HepG2 (cell line): ENCODE results near the gene DUSP22. TPM values are rescaled to one million over a fixed set of nuclear protein-coding genes. Genes with fewer than 3 reads are reported as not detected.

Source experiments
- ATAC-seq: fragments of 200-7000 bp; cut with Tn5 transposase; 3 replicates; pipeline ENCODE4 v1.9.1; 2020; ENCODE audit warnings: mild to moderate bottlenecking, moderate library complexity
- BruUV-seq: library from RNA; stranded (reverse); fragments of 400-500 nt; replicated peaks from 2 replicates; lab custom pipeline; 2021; lab: Mats Ljungman, UMichigan
- CTCF ChIA-PET: fragments of 300-600 bp; formaldehyde crosslinking; extraction: SDS; loops from one replicate; lab custom pipeline; 2021; ENCODE audit warnings: low total read pairs, inconsistent platforms, low intra/inter-chr PET ratio; lab: Yijun Ruan, JAX
- POLR2A ChIA-PET: fragments of 350-600 bp; sonication (Branson Sonifier 250); formaldehyde crosslinking; loops from one replicate; lab custom pipeline; 2020; ENCODE audit warnings: antibody characterized with exemption, inconsistent platforms; lab: Yijun Ruan, JAX
- DNase-seq: peaks from one replicate; pipeline ENCODE4 v3.0.0-alpha.2; 2015; ENCODE audit warnings: low spot score
- FAIRE-seq: peaks from 3 replicates; lab custom pipeline; 2011; peaks lifted over from hg19 to GRCh38; lab: Jason Lieb, UNC
- H2AFZ ChIP-seq: one replicate; pipeline ENCODE4 v1.6.1; 2011; ENCODE audit warnings: low read length, inconsistent platforms
- H3K27ac ChIP-seq: fragments of 300-600 bp; 3 replicates; pipeline ENCODE4 v1.8.0; 2011; ENCODE audit warnings: mixed run types, mild to moderate bottlenecking, mixed read lengths, low read length, inconsistent platforms; ENCODE audit not compliant: insufficient read depth; ENCODE audit errors: extremely low read length
- H3K27me3 ChIP-seq, 2 experiments: fragments of 200-600 bp in 1 of 2; 2 replicates in 1 of 2; 3 replicates in 1 of 2; pipeline versions ENCODE4 v1.6.0 to v1.8.0; 2011; ENCODE audit warnings: low read length in 2 of 2, mild to moderate bottlenecking in 2 of 2, moderate library complexity in 2 of 2, inconsistent platforms in 1 of 2; ENCODE audit not compliant: insufficient read depth in 2 of 2, control insufficient read depth in 1 of 2
- H3K36me3 ChIP-seq, 2 experiments: fragments of 200-600 bp in 1 of 2; replicated peaks in 1 of 2; 2 replicates in 1 of 2; 3 replicates in 1 of 2; pipeline versions ENCODE4 v1.5.1 to v1.8.0; 2011; ENCODE audit warnings: low read length in 2 of 2, inconsistent platforms in 1 of 2; ENCODE audit not compliant: insufficient read depth in 2 of 2, control insufficient read depth in 1 of 2
- H3K4me1 ChIP-seq: 2 replicates; pipeline ENCODE4 v1.5.1; 2012; ENCODE audit warnings: low read length, inconsistent platforms; ENCODE audit not compliant: insufficient read depth
- H3K4me2 ChIP-seq: 2 replicates; pipeline ENCODE4 v1.6.0; 2011; ENCODE audit warnings: low read depth, low read length, inconsistent platforms
- H3K4me3 ChIP-seq, 3 experiments: fragments of 200-600 bp in 1 of 3; sonication (generic), shearing (Covaris generic) in 1 of 3; replicated peaks in 1 of 3; 2 replicates each; pipeline ENCODE4 v1.5.1; 2011 to 2016; ENCODE audit warnings: low read length in 3 of 3, inconsistent platforms in 2 of 3, low read depth in 2 of 3, mild to moderate bottlenecking in 2 of 3, control low read depth in 1 of 3, mixed read lengths in 1 of 3; ENCODE audit not compliant: insufficient read depth in 1 of 3
- H3K79me2 ChIP-seq: one replicate; pipeline ENCODE4 v1.6.1; 2011; ENCODE audit warnings: low read length, inconsistent platforms; ENCODE audit not compliant: insufficient read depth
- H3K9ac ChIP-seq: 2 replicates; pipeline ENCODE4 v1.6.0; 2011; ENCODE audit warnings: mild to moderate bottlenecking, low read depth, low read length, inconsistent platforms; ENCODE audit not compliant: insufficient read depth
- H3K9me3 ChIP-seq: 2 replicates; pipeline ENCODE4 v1.5.1; 2012; ENCODE audit warnings: mild to moderate bottlenecking, low read length
- H4K20me1 ChIP-seq: 2 replicates; pipeline ENCODE4 v1.6.0; 2011; ENCODE audit warnings: inconsistent platforms, mild to moderate bottlenecking, low read length, moderate library complexity; ENCODE audit not compliant: insufficient read depth
- ATF6 ChIP-seq: sonication (generic); formaldehyde crosslinking; conservative IDR thresholded peaks from 2 replicates; pipeline ENCODE4 v1.4.0; 2020; ENCODE audit warnings: missing genetic modification reagents
- CBX5 ChIP-seq: sonication (generic); formaldehyde crosslinking; IDR thresholded peaks from 2 replicates; pipeline ENCODE4 v1.4.0; 2020; ENCODE audit warnings: missing genetic modification reagents, borderline replicate concordance
- EEA1 ChIP-seq: sonication (generic); formaldehyde crosslinking; IDR thresholded peaks from 2 replicates; pipeline ENCODE4 v1.5.1; 2020; ENCODE audit warnings: mild to moderate bottlenecking, missing genetic modification reagents, borderline replicate concordance
- ETS1 ChIP-seq: sonication (generic); formaldehyde crosslinking; IDR thresholded peaks from 2 replicates; pipeline ENCODE4 v1.4.0; 2020; ENCODE audit warnings: missing genetic modification reagents
- FOXK2 ChIP-seq: fragments of 450-650 bp; IDR thresholded peaks from 2 replicates; pipeline ENCODE4 v1.6.1; 2016
- GATAD2A ChIP-seq: IDR thresholded peaks from 2 replicates; pipeline ENCODE4 v1.6.1; 2016
- MAZ ChIP-seq, 2 experiments: sonication (generic) in 1 of 2; formaldehyde crosslinking in 1 of 2; IDR thresholded peaks; 2 replicates each; pipeline versions ENCODE4 v1.5.0 to v1.6.1; 2012 to 2020; ENCODE audit warnings: low read depth in 2 of 2, mild to moderate bottlenecking in 2 of 2, borderline replicate concordance in 1 of 2, improper control_type of control experiment in 1 of 2, low read length in 1 of 2, missing genetic modification reagents in 1 of 2, moderate library complexity in 1 of 2
- MED8 ChIP-seq: sonication (generic); formaldehyde crosslinking; IDR thresholded peaks from 2 replicates; pipeline ENCODE4 v1.8.1; 2023; ENCODE audit warnings: mild to moderate bottlenecking, missing genetic modification reagents; ENCODE audit not compliant: insufficient replicate concordance
- RFX3 ChIP-seq: IDR thresholded peaks from 2 replicates; pipeline ENCODE4 v1.6.1; 2016; ENCODE audit warnings: missing biosample characterization, missing genetic modification reagents
- SYNCRIP ChIP-seq: fragments of 200-400 bp; formaldehyde crosslinking; IDR thresholded peaks from 2 replicates; pipeline ENCODE4 v1.6.1; 2018; ENCODE audit warnings: mild to moderate bottlenecking, low read depth, low read length; ENCODE audit not compliant: insufficient read depth
- ZNF235 ChIP-seq: sonication (generic); formaldehyde crosslinking; IDR thresholded peaks from 2 replicates; pipeline ENCODE4 v1.8.1; 2023; ENCODE audit warnings: mild to moderate bottlenecking, missing genetic modification reagents, borderline replicate concordance
- WGBS: methylation state at CpG from one replicate; pipeline ENCODE4 v1.1.6; 2017; ENCODE audit warnings: low lambda C conversion rate; 5-methylcytosine and 5-hydroxymethylcytosine counted together
- in situ Hi-C: cut with HindIII; loops from 2 replicates; pipeline ENCODE4 v1.10.0; 2017; ENCODE audit warnings: low pct_unique_long_range_greater_than_20kb; ENCODE audit not compliant: extremely low pct_ligation_motif_present
- intact Hi-C: fragments of 100-400 bp; cut with micrococcal nuclease; formaldehyde crosslinking; loops from one replicate; pipeline ENCODE4 v1.10.0; 2022; ENCODE audit not compliant: unreplicated experiment
- polyA plus RNA-seq, 8 experiments: library from polyadenylated mRNA; depleted of rRNA in 3 of 8; stranded (reverse) in 7 of 8; unstranded in 1 of 8; fragments of >200 nt; fragmentation: Illumina TruSeq in 4 of 8; extraction: Trizol in 4 of 8; gene quantifications; 2 replicates each; pipeline versions ENCODE4 v1.2.1 to v1.2.3, GENCODE V29; 2011 to 2016; ENCODE audit warnings: low read depth in 4 of 8, missing spikeins in 1 of 8, mixed read lengths in 1 of 8; ENCODE audit not compliant: insufficient read depth in 1 of 8
- total RNA-seq, 5 experiments: library from RNA; depleted of rRNA; stranded (reverse); fragments of >200 nt; fragmentation: Illumina TruSeq; extraction: Trizol; gene quantifications; 2 replicates each; pipeline ENCODE4 v1.2.3, GENCODE V29; 2016; ENCODE audit warnings: low read depth in 1 of 5

DUSP22 gene
- total and polyA plus RNA-seq, 2 of the 13 experiments (the other 11 are each of a cell fraction or from before 2014, with no cell fraction given): 20.2 to 32.8 TPM

- TF ChIP-seq MAZ (IDR thresholded peaks at IDR 0.05; ENCODE audit: borderline replicate concordance, low read depth, low read length): no peak
- TF ChIP-seq MAZ (CRISPR knock-in tag; IDR thresholded peaks at IDR 0.05; ENCODE audit: low read depth): no peak
These were observed 51.9 kb downstream of the DUSP22 start (continued) for GRCh38 chr6:343960-344815.

- Histone ChIP-seq H3K36me3 (peaks cover 0 to 1% of the 10 kb centered on the region in 2 experiments; a peak in 2 of 5 replicates), H3K4me1 (no peaks in the 10 kb centered on the region), H3K27ac (no peak overlapping the region), H2AFZ (no peak overlapping the region), H3K4me2 (no peak overlapping the region), H4K20me1 (no peaks in the 10 kb centered on the region), H3K27me3 (no peaks in the 10 kb centered on the region), H3K4me3 (no peak overlapping the region), H3K9ac (no peak overlapping the region), H3K79me2 (no peaks in the 10 kb centered on the region), H3K9me3 (no peaks in the 10 kb centered on the region)
- no peak for DNase-seq
- ATAC-seq: no peak
- intact Hi-C loops (no loop called here), in situ Hi-C loops (no loop called here)
- no TSS peak for BruUV-seq
- no peak for FAIRE-seq
- POLR2A ChIA-PET: no interaction called here
- 52% methylated on average over 8 of the region's 8 CpGs for WGBS
- TF ChIP-seq MED8 (CRISPR knock-in tag): no peak
- no peak for TF ChIP-seq EEA1
- no peak for TF ChIP-seq ZNF235 (CRISPR knock-in tag)
- TF ChIP-seq ATF6 (CRISPR knock-in tag): no peak
- no peak for TF ChIP-seq SYNCRIP
- no peak for TF ChIP-seq GATAD2A (CRISPR knock-in tag)
- no peak for TF ChIP-seq FOXK2
- no peak for TF ChIP-seq ETS1
- TF ChIP-seq RFX3 (CRISPR knock-in tag): no peak
- TF ChIP-seq CBX5 (CRISPR knock-in tag): no peak
- CTCF ChIA-PET: no interaction called here
These were observed 52.6 kb downstream of the DUSP22 start for GRCh38 chr6:344816-345340.
